PC-9 (cell line): ENCODE data around the gene P2RX5. TPM values are rescaled to one million over a fixed set of nuclear protein-coding genes. Genes with fewer than 3 reads are reported as not detected.
A peak's percentile ranks its signal among the peaks of the same experiment; 100 is the strongest.

Experiments
- BruUV-seq: library from RNA; stranded (reverse); fragments of 400-500 nt; replicated peaks from 2 replicates; lab custom pipeline; 2021; lab: Mats Ljungman, UMichigan
- CTCF ChIA-PET: fragments of 300-600 bp; sonication (Branson Sonifier 250); formaldehyde crosslinking; loops from one replicate; lab custom pipeline; 2022; ENCODE audit warnings: antibody characterized with exemption; lab: Charles Lee
- POLR2A ChIA-PET: fragments of 300-600 bp; sonication (Branson Sonifier 250); formaldehyde crosslinking; loops from one replicate; lab custom pipeline; 2022; ENCODE audit warnings: antibody characterized with exemption; ENCODE audit not compliant: unreplicated experiment; lab: Charles Lee
- DNase-seq, 2 experiments: peaks; one replicate each; pipeline versions ENCODE4 v3.0.0 to v3.0.0-alpha.2; 2015 to 2022; ENCODE audit warnings: mixed read lengths in 1 of 2
- H2AFZ ChIP-seq: fragments of 200-600 bp; sonication (generic); 2 replicates; pipeline ENCODE4 v1.8.1; 2017; ENCODE audit warnings: antibody characterized with exemption
- H3F3A ChIP-seq: fragments of 200-600 bp; sonication (generic); 2 replicates; pipeline ENCODE4 v1.8.1; 2017; ENCODE audit warnings: antibody characterized with exemption, mild to moderate bottlenecking, low read depth; ENCODE audit not compliant: insufficient read depth
- H3K27ac ChIP-seq: fragments of 200-600 bp; sonication (generic); 2 replicates; pipeline ENCODE4 v1.6.1; 2016; ENCODE audit warnings: mixed run types
- H3K27me3 ChIP-seq: fragments of 200-600 bp; sonication (generic); 2 replicates; pipeline ENCODE4 v1.6.1; 2016; ENCODE audit warnings: low read depth, mixed run types; ENCODE audit not compliant: insufficient read depth
- H3K36me3 ChIP-seq: fragments of 200-600 bp; sonication (generic); 2 replicates; pipeline ENCODE4 v1.6.1; 2016; ENCODE audit warnings: low read depth, mixed run types
- H3K4me1 ChIP-seq: fragments of 200-600 bp; sonication (generic); replicated peaks from 2 replicates; pipeline ENCODE4 v1.6.1; 2016; ENCODE audit warnings: mixed run types; ENCODE audit not compliant: insufficient read depth
- H3K4me2 ChIP-seq: fragments of 200-600 bp; sonication (generic); 2 replicates; pipeline ENCODE4 v1.6.1; 2017; ENCODE audit warnings: mixed run types
- H3K4me3 ChIP-seq: fragments of 200-600 bp; sonication (generic); 2 replicates; pipeline ENCODE4 v1.6.1; 2016; ENCODE audit warnings: mixed run types
- H3K79me2 ChIP-seq: fragments of 200-600 bp; sonication (generic); 2 replicates; pipeline ENCODE4 v1.6.1; 2017; ENCODE audit warnings: low read depth, mixed run types
- H3K9me2 ChIP-seq: fragments of 200-600 bp; sonication (generic); 2 replicates; pipeline ENCODE4 v1.8.1; 2017; ENCODE audit warnings: mild to moderate bottlenecking; ENCODE audit not compliant: insufficient read depth
- H3K9me3 ChIP-seq: fragments of 200-600 bp; sonication (generic); 2 replicates; pipeline ENCODE4 v1.8.1; 2016; ENCODE audit warnings: low read depth; ENCODE audit not compliant: insufficient read depth
- H4K20me1 ChIP-seq: fragments of 200-600 bp; sonication (generic); 2 replicates; pipeline ENCODE4 v1.8.1; 2017; ENCODE audit not compliant: insufficient read depth
- EZH2 ChIP-seq: fragments of 200-600 bp; sonication (generic); IDR thresholded peaks from 2 replicates; pipeline ENCODE4 v1.8.0; 2017; ENCODE audit warnings: antibody characterized with exemption, low read depth
- intact Hi-C: fragments of 100-400 bp; cut with micrococcal nuclease; formaldehyde crosslinking; loops from one replicate; pipeline ENCODE4 v1.10.0; 2022; ENCODE audit not compliant: unreplicated experiment
- total RNA-seq: library from RNA; stranded (reverse); gene quantifications from 2 replicates; pipeline ENCODE4 v1.2.3, GENCODE V29; 2021
- TF ChIP-seq, protein P1 (sequence below): fragments of 200-600 bp; sonication (generic); conservative IDR thresholded peaks from 2 replicates; pipeline ENCODE4 v1.6.1; 2017; ENCODE audit warnings: mixed run types, antibody characterized with exemption, mild to moderate bottlenecking, moderate library complexity

The P2RX5 gene
- total RNA-seq, 1 experiment from 2014 or later = 18.3 TPM

DNA sequence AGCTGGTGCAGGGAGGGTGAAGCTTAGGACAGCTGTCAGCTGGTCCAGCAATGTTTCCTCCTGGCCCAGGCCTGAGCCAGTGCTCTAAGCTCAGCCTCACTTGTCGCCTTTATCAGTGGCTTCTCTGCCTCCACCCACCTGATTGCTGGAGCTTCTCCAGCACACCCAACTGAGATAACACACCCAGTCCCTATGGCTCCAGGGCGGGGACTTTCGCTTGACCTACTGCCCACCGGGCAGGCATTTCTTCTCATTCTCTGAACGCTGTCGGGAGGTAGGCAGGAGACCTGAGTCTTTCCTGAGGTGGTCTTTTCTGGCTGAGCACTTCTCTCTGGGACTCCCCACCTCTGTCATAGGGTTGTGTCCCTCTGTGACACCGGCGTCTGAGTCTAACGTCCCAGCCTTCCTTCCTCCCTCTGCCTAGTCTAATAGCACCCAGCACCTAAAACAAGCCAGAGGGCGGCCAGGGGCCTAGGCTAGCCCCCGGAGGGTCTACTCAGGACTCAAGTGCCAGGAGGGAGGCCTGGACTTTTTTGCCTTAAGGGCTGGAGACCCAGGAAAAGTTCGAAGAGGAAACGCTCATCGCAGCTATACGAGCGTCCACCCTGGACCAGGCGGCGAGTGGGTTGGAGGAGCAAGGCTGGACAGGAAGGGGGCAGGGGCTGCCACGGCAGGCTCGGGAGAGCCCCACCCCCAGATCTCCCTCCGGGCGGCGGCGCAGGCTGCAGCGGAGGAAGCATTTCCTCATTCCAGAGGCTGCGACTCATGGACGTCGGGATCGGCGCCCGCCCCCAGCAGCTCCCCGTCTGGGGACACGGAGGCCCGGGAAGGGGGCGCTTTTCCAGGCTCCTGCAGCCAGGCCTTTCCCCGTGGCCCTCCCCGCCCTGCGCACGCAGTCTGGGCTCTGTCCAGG, 28.3 kb downstream of the P2RX5 start:
- Histone ChIP-seq H3K9me3 (no peaks in the 10 kb centered on the region), H3K27ac (peak overlapping the region; percentile 88), H3K79me2 (peaks cover 63% of the 10 kb centered on the region), H3K9me2 (no peaks in the 10 kb centered on the region), H2AFZ (peak overlapping the region; percentile 83), H3K36me3 (no peaks in the 10 kb centered on the region), H3F3A (peaks cover 24% of the 10 kb centered on the region), H4K20me1 (peaks cover 39% of the 10 kb centered on the region), H3K4me2 (peak overlapping the region; percentile 98), H3K4me1 (peaks cover 25% of the 10 kb centered on the region), H3K4me3 (peak overlapping the region; percentile 95), H3K27me3 (no peaks in the 10 kb centered on the region)
- intact Hi-C loops = loop anchor here (1.0 to 5.0 kb wide), 4 partner anchors 31 to 1260 kb away; partner anchors contain the start of genes CTNS, HASPIN and SHPK
- peak; percentile 87 to 95 for DNase-seq
- ChIA-PET POLR2A (interaction anchor here (0.6 to 1.7 kb wide), 18 partner anchors 30 to 1261 kb away, joined by 3 to 30 read pairs (median 4); partner anchors contain the start of genes CTNS and SHPK), CTCF (interaction anchor here (0.6 kb wide), 1 partner anchor 465 kb away, joined by 3 read pairs; no protein-coding TSS in a partner anchor)
- no peak for TF ChIP-seq EZH2
- TF ChIP-seq, protein P1, sequence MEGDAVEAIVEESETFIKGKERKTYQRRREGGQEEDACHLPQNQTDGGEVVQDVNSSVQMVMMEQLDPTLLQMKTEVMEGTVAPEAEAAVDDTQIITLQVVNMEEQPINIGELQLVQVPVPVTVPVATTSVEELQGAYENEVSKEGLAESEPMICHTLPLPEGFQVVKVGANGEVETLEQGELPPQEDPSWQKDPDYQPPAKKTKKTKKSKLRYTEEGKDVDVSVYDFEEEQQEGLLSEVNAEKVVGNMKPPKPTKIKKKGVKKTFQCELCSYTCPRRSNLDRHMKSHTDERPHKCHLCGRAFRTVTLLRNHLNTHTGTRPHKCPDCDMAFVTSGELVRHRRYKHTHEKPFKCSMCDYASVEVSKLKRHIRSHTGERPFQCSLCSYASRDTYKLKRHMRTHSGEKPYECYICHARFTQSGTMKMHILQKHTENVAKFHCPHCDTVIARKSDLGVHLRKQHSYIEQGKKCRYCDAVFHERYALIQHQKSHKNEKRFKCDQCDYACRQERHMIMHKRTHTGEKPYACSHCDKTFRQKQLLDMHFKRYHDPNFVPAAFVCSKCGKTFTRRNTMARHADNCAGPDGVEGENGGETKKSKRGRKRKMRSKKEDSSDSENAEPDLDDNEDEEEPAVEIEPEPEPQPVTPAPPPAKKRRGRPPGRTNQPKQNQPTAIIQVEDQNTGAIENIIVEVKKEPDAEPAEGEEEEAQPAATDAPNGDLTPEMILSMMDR = no peak; the same call in 1 of the 2 replicates
- BruUV-seq = TSS peak; percentile 45

GRCh38 chr17:3666516-3666915, 29.4 kb downstream of the P2RX5 start:
- DNase-seq = no peak
- H3K27me3 ChIP-seq = no peaks in the 10 kb centered on the region
- peaks cover 60% of the 10 kb centered on the region for H3K79me2 ChIP-seq
- ChIA-PET POLR2A (no interaction called here), CTCF (no interaction called here)
- H3K36me3 ChIP-seq = no peaks in the 10 kb centered on the region
- no peak overlapping the region for H2AFZ ChIP-seq
- BruUV-seq = no TSS peak
- peak overlapping the region; percentile 95; the same call in 1 of the 2 replicates for H3K4me3 ChIP-seq
- peaks cover 25% of the 10 kb centered on the region for H3K4me1 ChIP-seq
- intact Hi-C loops = loop anchor here (5.0 kb wide), 2 partner anchors 56 to 1259 kb away; partner anchors contain the start of gene HASPIN
- peak overlapping the region; percentile 98 for H3K4me2 ChIP-seq
- peaks cover 39% of the 10 kb centered on the region for H4K20me1 ChIP-seq
- H3K9me2 ChIP-seq = no peaks in the 10 kb centered on the region
- no peak overlapping the region for H3K27ac ChIP-seq
- no peaks in the 10 kb centered on the region for H3K9me3 ChIP-seq
- TF ChIP-seq, protein P1 = no peak
- TF ChIP-seq EZH2 = no peak
- H3F3A ChIP-seq = peaks cover 16% of the 10 kb centered on the region

DNA sequence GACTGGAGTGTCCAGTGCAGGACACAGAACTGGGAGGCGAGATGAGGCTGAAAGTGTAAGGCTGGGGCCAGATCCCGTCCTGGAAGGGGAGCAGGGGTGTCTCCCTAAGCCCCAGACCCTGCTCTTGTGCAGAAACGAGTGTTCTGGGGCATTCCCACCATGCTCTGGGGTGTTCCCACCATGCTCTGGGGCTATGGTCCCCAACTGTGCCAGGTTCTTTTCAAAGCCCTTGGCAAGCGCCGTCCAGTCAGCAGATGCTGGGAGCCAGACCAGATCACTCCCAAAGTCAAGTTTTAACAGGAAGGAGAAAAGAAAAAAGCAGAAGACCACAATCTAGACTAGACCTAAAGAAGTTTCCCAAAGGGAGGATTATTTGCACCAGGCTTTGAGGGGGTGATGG, 30.1 kb downstream of the P2RX5 start:
- Histone ChIP-seq H3K36me3 (no peaks in the 10 kb centered on the region), H3K9me2 (no peaks in the 10 kb centered on the region), H3K9me3 (no peaks in the 10 kb centered on the region), H3F3A (peaks cover 15% of the 10 kb centered on the region), H3K79me2 (peaks cover 53% of the 10 kb centered on the region), H3K4me3 (no peak overlapping the region), H3K27me3 (no peaks in the 10 kb centered on the region), H3K27ac (no peak overlapping the region), H3K4me2 (peak overlapping the region; percentile 98; the same call in 1 of the 2 replicates), H3K4me1 (peaks cover 25% of the 10 kb centered on the region), H4K20me1 (peaks cover 39% of the 10 kb centered on the region), H2AFZ (no peak overlapping the region)
- BruUV-seq = no TSS peak
- intact Hi-C loops = loop anchor here (5.0 kb wide), 2 partner anchors 56 to 1259 kb away; partner anchors contain the start of gene HASPIN
- ChIA-PET CTCF (no interaction called here), POLR2A (no interaction called here)
- no peak for DNase-seq
- TF ChIP-seq, protein P1 = no peak
- TF ChIP-seq EZH2 = no peak
